Heart right ventricle (tissue), 16 donors: Measurements from ENCODE around the gene GPR142. TPM values are rescaled to one million over a fixed set of nuclear protein-coding genes. Genes with fewer than 3 reads are reported as not detected.

Source experiments
- ATAC-seq, 8 donors: fragments of 200-7000 bp; cut with Tn5 transposase; one replicate each; pipeline ENCODE4 v1.9.1; 2020; ENCODE audit warnings: mild to moderate bottlenecking in 8 of 8, moderate library complexity in 8 of 8, moderate number of reproducible peaks in 1 of 8
- DNase-seq, 2 donors: peaks; one replicate each; pipeline ENCODE4 v3.0.0-alpha.2; 2020
- H3K27ac ChIP-seq, 10 donors: fragments of 200-600 bp; sonication (generic) in 2 of 10; one replicate each; pipeline versions ENCODE4 v1.5.0 to v1.8.0; 2020 to 2022; ENCODE audit warnings: mild to moderate bottlenecking in 3 of 10
- H3K27me3 ChIP-seq, 7 donors: fragments of 200-600 bp; one replicate each; pipeline ENCODE4 v1.8.0; 2021 to 2022; ENCODE audit warnings: mild to moderate bottlenecking in 2 of 7
- H3K36me3 ChIP-seq, 9 donors: fragments of 200-600 bp; sonication (generic) in 1 of 9; one replicate each; pipeline versions ENCODE4 v1.5.0 to v1.8.0; 2020 to 2022; ENCODE audit warnings: mild to moderate bottlenecking in 2 of 9
- H3K4me1 ChIP-seq, 9 donors: fragments of 200-600 bp; sonication (generic) in 1 of 9; one replicate each; pipeline versions ENCODE4 v1.5.0 to v1.8.0; 2020 to 2022; ENCODE audit warnings: mild to moderate bottlenecking in 4 of 9
- H3K4me3 ChIP-seq, 10 donors: fragments of 200-600 bp; sonication (generic) in 2 of 10; one replicate each; pipeline versions ENCODE4 v1.5.0 to v1.8.0; 2020 to 2022; ENCODE audit warnings: mild to moderate bottlenecking in 7 of 10, moderate library complexity in 2 of 10
- H3K9me3 ChIP-seq, 11 donors: fragments of 200-600 bp in 10 of 11; sonication (generic) in 2 of 11; one replicate each; pipeline versions ENCODE4 v1.5.0 to v1.8.0; 2013 to 2022; ENCODE audit warnings: mild to moderate bottlenecking in 2 of 11, control low read depth in 1 of 11, moderate library complexity in 1 of 11
- WGBS, 2 donors: extraction: QIAGEN DNeasy Blood & Tissue Kit; methylation state at CpG; one replicate each; pipeline ENCODE4 v1.1.7; 2013; ENCODE audit warnings: inconsistent platforms in 1 of 2; 5-methylcytosine and 5-hydroxymethylcytosine counted together
- intact Hi-C, 10 donors: fragments of 100-400 bp; cut with DNase I; formaldehyde crosslinking; loops; one replicate each; pipeline versions ENCODE4 v1.11.1 to v1.14.2; 2022
- polyA plus RNA-seq, 2 donors: library from polyadenylated mRNA; stranded (reverse); fragments of 200-250 nt; gene quantifications; one replicate each; pipeline ENCODE4 v1.2.3, GENCODE V29; 2013
- total RNA-seq, 10 donors: library from RNA; stranded (reverse); fragmentation: NEBNext Ultra II Directional in 3 of 10; extraction: Animal tissue kit (Norgen Biotek cat#: 25700) in 3 of 10; gene quantifications; one replicate each; pipeline versions ENCODE4 v1.2.1 to v1.2.4, GENCODE V29; 2021 to 2023
- TF ChIP-seq, protein P1 (sequence below), 9 donors: fragments of 200-600 bp; sonication (generic) in 2 of 9; IDR thresholded peaks; one replicate each; pipeline versions ENCODE4 v1.5.0 to v1.8.0; 2021 to 2022; ENCODE audit warnings: antibody characterized with exemption in 9 of 9, mild to moderate bottlenecking in 5 of 9, moderate library complexity in 1 of 9
- donor health status: Arrhythmogenic right ventricular cardiomyopathy.
- donor health status: ischemic (EF 13 %, LVEDD 7.1; RV severe dilation, severe dysfunction).
- donor health status: healthy with polysubstance abuse.
- donor health status: DM: no; HTN: yes; CAD: no.
- donor health status: DM: no; HTN: no; CAD: no.
- donor health status: ischemic (EF 25% LVEDD 6.9; RV normal size, moderate dysfunction).
- donor health status: ischemic (EF 25% LVEDD 5.7; RV mildly dilated, moderate dysfunction).
- donor health status: healthy.
- donor health status: DM: yes; HTN: yes; CAD: no.
- donor health status: Ischemic cardiomyopathy.
- donor health status: ischemic (EF 35%, LVEDD 5.7; RV mildly dilated, moderate dysfunction).
- donor health status: nonischemic (EF 11% LVEDD 7.7; RV severe dilation, severe dysfunction).
- donor health status: DM: yes; HTN: yes; CAD: no.
- donor health status: PGD.
- donor health status: ischemic (EF 29% LVEDD 5.4; RV normal size, mild dysfunction).
- donor health status: nonischemic (EF 23%, LVEDD 6.1; RV moderate dilation, normal function).

The GPR142 gene
- total and polyA plus RNA-seq, 12 donors, result 0.70 TPM; not detected in 11

DNA sequence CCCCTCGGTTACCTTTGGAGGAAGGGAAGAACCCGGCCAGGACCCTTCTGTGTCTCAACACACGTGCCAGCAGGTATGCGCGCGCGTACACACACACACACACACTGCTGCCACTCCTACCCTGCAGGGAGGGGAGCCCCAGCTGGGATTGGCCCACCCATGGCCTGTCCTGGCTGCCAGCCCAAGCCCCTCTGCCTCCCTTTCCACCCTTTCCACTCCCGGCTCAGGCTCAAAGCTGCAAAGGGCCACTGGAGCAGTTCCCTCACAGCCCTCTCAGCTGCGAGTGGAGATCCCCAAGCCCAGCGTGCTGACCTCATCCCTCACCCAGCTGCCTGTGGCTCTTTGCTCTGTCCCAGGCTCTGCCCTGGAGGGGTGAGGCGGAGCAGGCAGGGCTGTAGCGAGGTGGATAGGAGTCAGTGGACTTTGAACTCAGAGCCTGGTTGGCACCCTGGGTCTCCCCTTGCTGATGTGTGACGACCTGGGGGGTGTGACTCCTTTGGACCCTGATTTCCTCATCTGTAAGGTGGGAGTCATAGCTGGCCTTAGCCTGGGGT lies 26.8 kb upstream of the GPR142 start:
- 79 to 85% methylated on average over 13 of the region's 13 CpGs for WGBS, 2 donors
- no peak for ATAC-seq

DNA sequence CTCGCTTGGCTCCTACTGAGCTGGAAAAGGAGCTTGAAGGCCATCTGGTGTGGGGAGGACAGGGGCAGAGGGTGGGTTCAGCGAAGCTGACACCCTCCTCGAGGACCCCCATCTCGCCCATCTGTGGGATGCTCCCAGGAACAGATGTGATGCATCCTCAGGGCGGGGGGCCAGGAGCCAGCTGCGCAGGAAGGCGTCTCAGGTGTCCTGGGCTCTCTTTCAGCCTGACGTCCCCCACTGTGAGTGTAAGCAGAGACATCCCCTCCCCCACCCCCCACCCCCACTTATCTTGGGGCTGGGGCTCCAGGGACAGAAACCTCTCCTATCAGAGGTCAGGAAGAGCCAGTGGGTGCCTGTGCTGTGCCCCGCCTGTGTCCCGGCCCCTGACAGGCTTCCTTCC lies 25.1 kb upstream of the GPR142 start:
- TF ChIP-seq, protein P1, sequence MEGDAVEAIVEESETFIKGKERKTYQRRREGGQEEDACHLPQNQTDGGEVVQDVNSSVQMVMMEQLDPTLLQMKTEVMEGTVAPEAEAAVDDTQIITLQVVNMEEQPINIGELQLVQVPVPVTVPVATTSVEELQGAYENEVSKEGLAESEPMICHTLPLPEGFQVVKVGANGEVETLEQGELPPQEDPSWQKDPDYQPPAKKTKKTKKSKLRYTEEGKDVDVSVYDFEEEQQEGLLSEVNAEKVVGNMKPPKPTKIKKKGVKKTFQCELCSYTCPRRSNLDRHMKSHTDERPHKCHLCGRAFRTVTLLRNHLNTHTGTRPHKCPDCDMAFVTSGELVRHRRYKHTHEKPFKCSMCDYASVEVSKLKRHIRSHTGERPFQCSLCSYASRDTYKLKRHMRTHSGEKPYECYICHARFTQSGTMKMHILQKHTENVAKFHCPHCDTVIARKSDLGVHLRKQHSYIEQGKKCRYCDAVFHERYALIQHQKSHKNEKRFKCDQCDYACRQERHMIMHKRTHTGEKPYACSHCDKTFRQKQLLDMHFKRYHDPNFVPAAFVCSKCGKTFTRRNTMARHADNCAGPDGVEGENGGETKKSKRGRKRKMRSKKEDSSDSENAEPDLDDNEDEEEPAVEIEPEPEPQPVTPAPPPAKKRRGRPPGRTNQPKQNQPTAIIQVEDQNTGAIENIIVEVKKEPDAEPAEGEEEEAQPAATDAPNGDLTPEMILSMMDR (IDR thresholded peaks at IDR 0.05), result no peak
- 62 to 73% methylated on average over 10 of the region's 10 CpGs for WGBS, 2 donors
- DNase-seq (no peak), ATAC-seq (no peak)
- intact Hi-C loops, result no loop called here
- Histone ChIP-seq H3K27ac (no peak overlapping the region), H3K27me3 (peaks cover 0 to 9% (median 0%) of the 10 kb centered on the region in 7 donors), H3K4me3 (no peak overlapping the region), H3K4me1 (no peaks in the 10 kb centered on the region), H3K9me3 (no peaks in the 10 kb centered on the region), H3K36me3 (no peaks in the 10 kb centered on the region)

More for the DNA sequence above, 26.8 kb upstream of the GPR142 start:
- TF ChIP-seq, protein P1 (IDR thresholded peaks at IDR 0.05), result no peak
- H3K27me3 ChIP-seq, result peaks cover 0 to 9% (median 0%) of the 10 kb centered on the region in 7 donors
- intact Hi-C loops, result no loop called here
- H3K4me3 ChIP-seq, result no peak overlapping the region
- no peak overlapping the region for H3K27ac ChIP-seq
- H3K9me3 ChIP-seq, result no peaks in the 10 kb centered on the region
- no peak for DNase-seq
- H3K36me3 ChIP-seq, result no peaks in the 10 kb centered on the region
- H3K4me1 ChIP-seq, result no peaks in the 10 kb centered on the region

DNA sequence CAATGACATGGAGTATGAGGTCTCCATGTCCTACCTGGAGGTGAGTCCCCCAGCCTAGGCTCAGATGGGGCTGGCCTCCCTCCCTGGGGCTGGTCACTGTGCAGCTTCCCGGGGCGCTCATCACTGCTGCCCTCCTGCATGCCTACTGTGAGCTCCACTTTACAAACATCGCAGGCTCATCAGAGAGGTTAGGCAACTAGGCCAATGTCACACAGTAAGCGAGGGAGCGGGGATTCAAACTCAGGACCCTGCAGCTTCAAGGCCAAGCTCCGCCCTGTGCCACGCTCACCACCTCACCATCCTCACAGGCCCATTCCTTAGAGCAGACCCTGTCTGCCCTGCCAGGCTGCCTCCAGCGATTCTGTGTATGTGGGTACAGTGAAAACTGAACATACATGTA lies 24.2 kb upstream of the GPR142 start:
- H3K4me1 ChIP-seq, result no peaks in the 10 kb centered on the region
- TF ChIP-seq, protein P1 (IDR thresholded peaks at IDR 0.05), result no peak
- no peak overlapping the region for H3K27ac ChIP-seq
- 84 to 85% methylated on average over 8 of the region's 8 CpGs for WGBS, 2 donors
- intact Hi-C loops, result no loop called here
- H3K4me3 ChIP-seq, result no peak overlapping the region
- ATAC-seq (no peak), DNase-seq (no peak)
- no peaks in the 10 kb centered on the region for H3K36me3 ChIP-seq
- H3K27me3 ChIP-seq, result peaks cover 0 to 13% (median 0%) of the 10 kb centered on the region in 7 donors
- no peaks in the 10 kb centered on the region for H3K9me3 ChIP-seq

DNA sequence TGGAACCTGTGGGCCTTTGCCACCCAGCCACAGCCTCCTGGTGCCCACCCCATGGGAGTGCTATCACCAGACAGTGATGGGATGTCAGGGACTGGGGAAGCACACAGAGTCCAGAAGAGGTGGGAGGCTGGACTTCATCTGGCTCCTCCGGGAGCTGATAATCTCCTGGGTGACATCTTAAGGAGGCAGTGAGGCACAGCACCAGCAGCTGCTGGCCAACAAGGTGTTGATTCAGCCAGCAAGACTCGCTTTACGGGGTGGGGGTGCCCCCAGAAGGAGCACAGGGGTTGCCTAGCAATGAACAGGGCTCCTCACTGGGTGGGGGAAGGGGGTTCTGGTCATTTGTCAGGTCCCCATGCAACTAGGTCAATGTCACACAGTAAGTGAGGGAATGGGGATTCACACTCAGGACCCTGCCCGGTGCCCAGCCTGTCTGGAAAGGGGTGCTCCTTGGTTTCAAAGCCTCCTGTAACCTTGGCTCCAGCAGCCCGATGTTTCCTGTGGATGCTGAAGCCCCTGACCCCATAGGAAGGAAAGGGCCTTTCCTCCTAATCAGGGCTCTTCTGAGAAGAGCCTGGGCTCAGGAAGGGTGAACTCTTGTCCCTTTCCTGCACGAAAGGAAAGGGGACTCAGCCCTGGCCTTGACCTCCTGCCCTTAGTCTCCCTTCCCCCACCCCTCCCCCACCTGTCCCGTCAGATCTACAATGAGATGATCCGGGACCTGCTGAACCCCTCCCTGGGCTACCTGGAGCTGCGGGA lies 23.6 kb upstream of the GPR142 start:
- ATAC-seq, result peak in 1 of 8 donors; percentile 16
- 45 to 53% methylated on average over 9 of the region's 9 CpGs for WGBS, 2 donors
- no peak overlapping the region for H3K27ac ChIP-seq
- intact Hi-C loops, result no loop called here
- no peak overlapping the region for H3K4me3 ChIP-seq
- no peaks in the 10 kb centered on the region for H3K4me1 ChIP-seq
- H3K9me3 ChIP-seq, result no peaks in the 10 kb centered on the region
- TF ChIP-seq, protein P1 (IDR thresholded peaks at IDR 0.05), result no peak
- DNase-seq, result no peak
- no peaks in the 10 kb centered on the region for H3K36me3 ChIP-seq
- H3K27me3 ChIP-seq, result peaks cover 0 to 16% (median 0%) of the 10 kb centered on the region in 7 donors
